Endothelial cell of umbilical vein (primary cell): ENCODE results near the gene RIBC2.

Experiments used
- EZH2 ChIP-seq: IDR thresholded peaks from 2 replicates; pipeline ENCODE4 v1.6.1; 2012; ENCODE audit warnings: borderline replicate concordance, low read depth, mild to moderate bottlenecking, moderate library complexity, low read length, inconsistent platforms; ENCODE audit not compliant: severe bottlenecking
- POLR2A ChIP-seq: IDR thresholded peaks from 2 replicates; pipeline ENCODE4 v1.6.1; 2012; ENCODE audit warnings: low read depth, mild to moderate bottlenecking, control low read depth, low read length
- TF ChIP-seq, protein P1 (sequence below), 2 donors: IDR thresholded peaks; 1 replicate in 1 of 2; 2 replicates in 1 of 2; pipeline ENCODE4 v1.5.1; 2011; ENCODE audit warnings: low read length in 2 of 2, mild to moderate bottlenecking in 2 of 2, moderate library complexity in 2 of 2, control low read depth in 1 of 2, inconsistent platforms in 1 of 2, low read depth in 1 of 2; ENCODE audit not compliant: insufficient read depth in 1 of 2; ENCODE audit errors: extremely low read depth in 1 of 2

GRCh38 chr22:45430871-45431270 is 17.4 kb downstream of the RIBC2 start:
- no peak for TF ChIP-seq EZH2
- TF ChIP-seq, protein P1, sequence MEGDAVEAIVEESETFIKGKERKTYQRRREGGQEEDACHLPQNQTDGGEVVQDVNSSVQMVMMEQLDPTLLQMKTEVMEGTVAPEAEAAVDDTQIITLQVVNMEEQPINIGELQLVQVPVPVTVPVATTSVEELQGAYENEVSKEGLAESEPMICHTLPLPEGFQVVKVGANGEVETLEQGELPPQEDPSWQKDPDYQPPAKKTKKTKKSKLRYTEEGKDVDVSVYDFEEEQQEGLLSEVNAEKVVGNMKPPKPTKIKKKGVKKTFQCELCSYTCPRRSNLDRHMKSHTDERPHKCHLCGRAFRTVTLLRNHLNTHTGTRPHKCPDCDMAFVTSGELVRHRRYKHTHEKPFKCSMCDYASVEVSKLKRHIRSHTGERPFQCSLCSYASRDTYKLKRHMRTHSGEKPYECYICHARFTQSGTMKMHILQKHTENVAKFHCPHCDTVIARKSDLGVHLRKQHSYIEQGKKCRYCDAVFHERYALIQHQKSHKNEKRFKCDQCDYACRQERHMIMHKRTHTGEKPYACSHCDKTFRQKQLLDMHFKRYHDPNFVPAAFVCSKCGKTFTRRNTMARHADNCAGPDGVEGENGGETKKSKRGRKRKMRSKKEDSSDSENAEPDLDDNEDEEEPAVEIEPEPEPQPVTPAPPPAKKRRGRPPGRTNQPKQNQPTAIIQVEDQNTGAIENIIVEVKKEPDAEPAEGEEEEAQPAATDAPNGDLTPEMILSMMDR (IDR thresholded peaks at IDR 0.05; ENCODE audit: extremely low read depth in 1 of 2, insufficient read depth in 1 of 2, low read depth in 1 of 2, low read length in 2 of 2) = no peak
- TF ChIP-seq POLR2A = no peak
